Transverse colon (tissue), 4 donors: ENCODE results near the gene GLS2.

ENCODE experiments used
- CTCF ChIP-seq, 5 experiments: fragments of 200-600 bp in 3 of 5; fragments of 450-650 bp in 2 of 5; sonication (generic) in 3 of 5; IDR thresholded peaks; 1 replicate in 2 of 5; 2 replicates in 3 of 5; pipeline ENCODE4 v1.5.1; 2016 to 2017; ENCODE audit warnings: antibody characterized with exemption in 5 of 5, inconsistent platforms in 3 of 5, mild to moderate bottlenecking in 2 of 5, moderate library complexity in 1 of 5
- POLR2A ChIP-seq: fragments of 450-650 bp; IDR thresholded peaks from one replicate; pipeline ENCODE4 v1.6.1; 2016; ENCODE audit warnings: antibody characterized with exemption, mild to moderate bottlenecking, moderate library complexity
- POLR2AphosphoS5 ChIP-seq, 3 donors: sonication (generic); formaldehyde crosslinking; IDR thresholded peaks; one replicate each; pipeline ENCODE4 v1.6.1; 2016; ENCODE audit warnings: antibody characterized with exemption in 3 of 3

- TF ChIP-seq CTCF (IDR thresholded peaks at IDR 0.05) (no peak), POLR2AphosphoS5 (IDR thresholded peaks at IDR 0.05) (no peak), POLR2A (no peak)
These were observed 29.9 kb upstream of the GLS2 start for GRCh38 chr12:56517854-56518253.
